ENCODE data around the gene RCL1.

DNA sequence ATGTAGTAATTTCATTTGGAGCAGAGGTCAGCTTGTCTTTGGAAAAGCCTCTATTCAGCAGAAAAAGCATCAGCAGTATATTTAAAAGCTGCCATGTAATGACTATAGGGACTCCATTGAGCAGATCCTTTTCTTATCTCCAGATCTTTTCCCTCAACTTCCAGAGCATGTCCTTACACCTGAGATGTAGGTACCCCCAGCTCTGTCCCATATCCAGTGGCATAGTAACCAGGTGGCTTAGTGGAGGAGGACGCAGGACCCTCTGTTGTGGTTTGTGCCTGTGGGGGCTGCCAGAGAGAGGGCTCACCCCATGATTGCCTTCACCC lies 61.5 kb downstream of the RCL1 start:
- TF ChIP-seq, protein P1, sequence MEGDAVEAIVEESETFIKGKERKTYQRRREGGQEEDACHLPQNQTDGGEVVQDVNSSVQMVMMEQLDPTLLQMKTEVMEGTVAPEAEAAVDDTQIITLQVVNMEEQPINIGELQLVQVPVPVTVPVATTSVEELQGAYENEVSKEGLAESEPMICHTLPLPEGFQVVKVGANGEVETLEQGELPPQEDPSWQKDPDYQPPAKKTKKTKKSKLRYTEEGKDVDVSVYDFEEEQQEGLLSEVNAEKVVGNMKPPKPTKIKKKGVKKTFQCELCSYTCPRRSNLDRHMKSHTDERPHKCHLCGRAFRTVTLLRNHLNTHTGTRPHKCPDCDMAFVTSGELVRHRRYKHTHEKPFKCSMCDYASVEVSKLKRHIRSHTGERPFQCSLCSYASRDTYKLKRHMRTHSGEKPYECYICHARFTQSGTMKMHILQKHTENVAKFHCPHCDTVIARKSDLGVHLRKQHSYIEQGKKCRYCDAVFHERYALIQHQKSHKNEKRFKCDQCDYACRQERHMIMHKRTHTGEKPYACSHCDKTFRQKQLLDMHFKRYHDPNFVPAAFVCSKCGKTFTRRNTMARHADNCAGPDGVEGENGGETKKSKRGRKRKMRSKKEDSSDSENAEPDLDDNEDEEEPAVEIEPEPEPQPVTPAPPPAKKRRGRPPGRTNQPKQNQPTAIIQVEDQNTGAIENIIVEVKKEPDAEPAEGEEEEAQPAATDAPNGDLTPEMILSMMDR (IDR thresholded peaks at IDR 0.05): no peak
- TF ChIP-seq POLR2A (IDR thresholded peaks at IDR 0.05): no peak
- TF ChIP-seq POLR2AphosphoS5 (IDR thresholded peaks at IDR 0.05): no peak
